Heart left ventricle (tissue), 16 donors: ENCODE results near the gene ADAT1. TPM values are rescaled to one million over a fixed set of nuclear protein-coding genes. Genes with fewer than 3 reads are reported as not detected.

Source experiments
- ATAC-seq, 4 donors: fragments of 200-7000 bp; cut with Tn5 transposase; one replicate each; pipeline ENCODE4 v1.9.1; 2020 to 2022; ENCODE audit warnings: moderate library complexity in 4 of 4, mild to moderate bottlenecking in 3 of 4, moderate number of reproducible peaks in 1 of 4
- DNase-seq, 5 donors: peaks; one replicate each; pipeline ENCODE4 v3.0.0-alpha.2; 2020
- H3K27ac ChIP-seq, 12 donors: fragments of 200-600 bp; sonication (generic) in 4 of 12; one replicate each; pipeline versions ENCODE4 v1.5.0 to v1.8.0; 2016 to 2022; ENCODE audit warnings: mild to moderate bottlenecking in 2 of 12
- H3K27me3 ChIP-seq, 9 donors: fragments of 200-600 bp; sonication (generic) in 2 of 9; one replicate each; pipeline versions ENCODE4 v1.5.1 to v1.8.0; 2016 to 2022; ENCODE audit warnings: mild to moderate bottlenecking in 3 of 9
- H3K36me3 ChIP-seq, 9 donors: fragments of 200-600 bp; sonication (generic) in 2 of 9; one replicate each; pipeline versions ENCODE4 v1.5.0 to v1.8.0; 2018 to 2022; ENCODE audit warnings: mild to moderate bottlenecking in 2 of 9
- H3K4me1 ChIP-seq, 12 donors: fragments of 200-600 bp; sonication (generic) in 4 of 12; one replicate each; pipeline versions ENCODE4 v1.5.0 to v1.8.0; 2016 to 2022; ENCODE audit warnings: mild to moderate bottlenecking in 3 of 12
- H3K4me3 ChIP-seq, 12 donors: fragments of 200-600 bp; sonication (generic) in 4 of 12; one replicate each; pipeline versions ENCODE4 v1.5.0 to v1.8.0; 2017 to 2022; ENCODE audit warnings: mild to moderate bottlenecking in 9 of 12, moderate library complexity in 4 of 12
- H3K9me3 ChIP-seq, 12 donors: fragments of 200-600 bp; sonication (generic) in 4 of 12; one replicate each; pipeline versions ENCODE4 v1.5.0 to v1.8.0; 2016 to 2022; ENCODE audit warnings: mild to moderate bottlenecking in 1 of 12
- POLR2A ChIP-seq, 2 donors: fragments of 450-650 bp; IDR thresholded peaks; one replicate each; pipeline ENCODE4 v1.6.1; 2017; ENCODE audit warnings: antibody characterized with exemption in 2 of 2, mild to moderate bottlenecking in 2 of 2, moderate library complexity in 2 of 2
- WGBS, 4 donors: extraction: QIAGEN DNeasy Blood & Tissue Kit in 2 of 4; methylation state at CpG; one replicate each; pipeline versions ENCODE4 v1.1.5 to v1.1.7; 2013 to 2018; 5-methylcytosine and 5-hydroxymethylcytosine counted together
- intact Hi-C, 10 donors: fragments of 100-400 bp; cut with DNase I; formaldehyde crosslinking; loops; one replicate each; pipeline versions ENCODE4 v1.11.1 to v1.14.2; 2022
- polyA plus RNA-seq, 2 donors: library from polyadenylated mRNA; stranded (reverse); fragments of 200-250 nt; gene quantifications; one replicate each; pipeline ENCODE4 v1.2.3, GENCODE V29; 2013
- total RNA-seq, 9 donors: library from RNA; depleted of rRNA in 2 of 9; stranded (reverse); fragments of >200 nt in 2 of 9; fragmentation: NEBNext Ultra II Directional in 3 of 9; extraction: Animal tissue kit (Norgen Biotek cat#: 25700) in 3 of 9; gene quantifications; one replicate each; pipeline versions ENCODE4 v1.1.0 to v1.2.4, GENCODE V29; 2016 to 2023
- TF ChIP-seq, protein P1 (sequence below), 12 donors: fragments of 200-600 bp; sonication (generic) in 4 of 12; IDR thresholded peaks; one replicate each; pipeline versions ENCODE4 v1.5.0 to v1.8.0; 2018 to 2022; ENCODE audit warnings: antibody characterized with exemption in 12 of 12, mild to moderate bottlenecking in 5 of 12
- donor health status: ischemic (EF 13 %, LVEDD 7.1; RV severe dilation, severe dysfunction).
- donor health status: healthy with polysubstance abuse.
- donor health status: DM: no; HTN: yes; CAD: no.
- donor health status: DM: no; HTN: no; CAD: no.
- donor health status: ischemic (EF 25% LVEDD 6.9; RV normal size, moderate dysfunction).
- donor health status: ischemic (EF 25% LVEDD 5.7; RV mildly dilated, moderate dysfunction).
- donor health status: healthy.
- donor health status: DM: yes; HTN: yes; CAD: no.
- donor health status: ischemic (EF 35%, LVEDD 5.7; RV mildly dilated, moderate dysfunction).
- donor health status: nonischemic (EF 11% LVEDD 7.7; RV severe dilation, severe dysfunction).
- donor health status: DM: yes; HTN: yes; CAD: no.
- donor health status: PGD.
- donor health status: ischemic (EF 29% LVEDD 5.4; RV normal size, mild dysfunction).
- donor health status: nonischemic (EF 23%, LVEDD 6.1; RV moderate dilation, normal function).

ADAT1 gene
- total and polyA plus RNA-seq, 11 donors = 8.0 to 37.5 (median 21.0) TPM

DNA sequence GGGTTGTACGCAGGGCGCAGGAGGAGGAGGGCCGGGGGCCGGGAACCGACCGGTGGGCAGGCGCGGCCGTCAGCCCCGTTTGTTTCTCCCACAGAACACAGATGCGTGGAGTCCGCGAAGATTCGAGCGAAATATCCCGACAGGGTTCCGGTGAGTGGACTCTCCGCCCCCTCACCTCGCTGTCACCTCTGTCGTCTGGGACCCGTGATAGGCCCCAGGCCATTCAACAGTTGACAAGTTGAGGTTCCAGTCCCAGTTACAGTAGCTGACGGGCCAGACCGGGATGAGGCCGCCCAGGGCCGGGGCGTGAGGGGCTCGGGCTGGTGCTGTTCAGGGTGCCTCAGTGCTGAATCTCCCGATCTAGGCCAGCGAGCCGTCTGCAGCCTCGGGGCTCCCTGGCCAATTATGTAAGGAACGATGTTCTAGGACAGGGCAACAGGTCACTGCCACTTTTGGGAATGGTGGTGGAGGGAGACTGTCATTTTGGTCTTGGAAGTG lies 56.3 kb downstream of the ADAT1 start:
- peaks cover 0 to 46% (median 42%) of the 10 kb centered on the region in 9 donors for H3K36me3 ChIP-seq
- no peaks in the 10 kb centered on the region for H3K27me3 ChIP-seq
- intact Hi-C loops = loop anchor here in 5 of 10 donors (1.0 to 10.0 kb wide), 3 partner anchors 11 to 58 kb away; partner anchors contain the start of genes ADAT1 (in 5 of the 5) and TMEM231 (in 1 of the 5)
- DNase-seq = peak in 2 of 5 donors; percentile 25 to 63
- peak overlapping the region; percentile 72 to 100 (median 92) for H3K4me3 ChIP-seq
- no peaks in the 10 kb centered on the region for H3K9me3 ChIP-seq
- H3K4me1 ChIP-seq = peaks cover 3 to 61% (median 52%) of the 10 kb centered on the region in 12 donors
- 0 to 3% (median 1%) methylated on average over 16 to 32 of the region's 32 CpGs for WGBS, 4 donors
- peak overlapping the region; percentile 59 to 95 (median 84) for H3K27ac ChIP-seq
- no peak for TF ChIP-seq POLR2A (IDR thresholded peaks at IDR 0.05)
- TF ChIP-seq, protein P1, sequence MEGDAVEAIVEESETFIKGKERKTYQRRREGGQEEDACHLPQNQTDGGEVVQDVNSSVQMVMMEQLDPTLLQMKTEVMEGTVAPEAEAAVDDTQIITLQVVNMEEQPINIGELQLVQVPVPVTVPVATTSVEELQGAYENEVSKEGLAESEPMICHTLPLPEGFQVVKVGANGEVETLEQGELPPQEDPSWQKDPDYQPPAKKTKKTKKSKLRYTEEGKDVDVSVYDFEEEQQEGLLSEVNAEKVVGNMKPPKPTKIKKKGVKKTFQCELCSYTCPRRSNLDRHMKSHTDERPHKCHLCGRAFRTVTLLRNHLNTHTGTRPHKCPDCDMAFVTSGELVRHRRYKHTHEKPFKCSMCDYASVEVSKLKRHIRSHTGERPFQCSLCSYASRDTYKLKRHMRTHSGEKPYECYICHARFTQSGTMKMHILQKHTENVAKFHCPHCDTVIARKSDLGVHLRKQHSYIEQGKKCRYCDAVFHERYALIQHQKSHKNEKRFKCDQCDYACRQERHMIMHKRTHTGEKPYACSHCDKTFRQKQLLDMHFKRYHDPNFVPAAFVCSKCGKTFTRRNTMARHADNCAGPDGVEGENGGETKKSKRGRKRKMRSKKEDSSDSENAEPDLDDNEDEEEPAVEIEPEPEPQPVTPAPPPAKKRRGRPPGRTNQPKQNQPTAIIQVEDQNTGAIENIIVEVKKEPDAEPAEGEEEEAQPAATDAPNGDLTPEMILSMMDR (IDR thresholded peaks at IDR 0.05) = no peak
- peak in 2 of 4 donors; percentile 12 to 31 for ATAC-seq

DNA sequence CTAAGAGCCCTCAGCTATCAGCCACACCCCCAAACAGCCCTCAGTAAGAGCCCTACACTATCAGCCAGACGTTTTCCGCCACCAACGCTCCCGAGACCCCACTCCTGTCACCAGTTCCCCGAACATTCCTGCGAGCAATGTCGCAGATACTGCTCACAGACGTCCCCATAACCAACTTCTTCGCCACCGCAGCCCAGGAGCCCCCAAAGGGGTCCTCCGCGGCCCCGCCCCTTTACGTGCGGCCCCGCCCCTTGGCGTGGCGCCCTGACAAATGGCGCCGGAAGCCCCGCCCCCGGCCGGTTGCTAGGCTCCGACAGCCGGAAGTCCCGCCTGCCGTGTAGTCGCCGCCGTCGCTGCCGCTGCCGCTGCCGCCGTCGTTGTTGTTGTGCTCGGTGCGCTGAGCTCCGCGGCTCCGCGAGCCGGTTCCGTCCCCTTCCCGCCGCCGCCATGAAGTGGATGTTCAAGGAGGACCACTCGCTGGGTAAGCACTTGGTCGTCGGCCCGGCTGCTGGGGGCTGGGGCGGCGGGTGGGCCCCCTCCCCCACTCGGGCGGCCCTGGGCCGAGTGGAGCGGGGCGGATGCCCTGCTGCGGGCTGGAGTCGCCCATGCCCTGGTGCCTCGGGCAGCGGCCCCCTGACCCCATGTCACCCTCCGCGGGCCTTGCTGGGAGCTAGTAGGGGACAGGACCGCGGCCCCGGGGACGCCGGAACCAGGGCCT lies 56.9 kb downstream of the ADAT1 start, which contains the start of gene GABARAPL2:
Gene GABARAPL2, plus strand, starts transcription at position 340 of the 718 bp plus-strand sequence. Its CDS starts 108 bp downstream, at position 448.
- H3K36me3 ChIP-seq = peaks cover 0 to 40% (median 36%) of the 10 kb centered on the region in 9 donors
- H3K4me3 ChIP-seq = peak within 1 kb of the TSS; percentile 72 to 100 (median 92)
- H3K9me3 ChIP-seq = no peaks in the 10 kb centered on the region
- WGBS, 4 donors = 0 to 1% (median 0%) methylated on average over 15 to 69 of the region's 69 CpGs
- ATAC-seq (peak; percentile 74 to 94 (median 93)), DNase-seq (peak; percentile 83 to 95 (median 87))
- peak; percentile 77 to 90 for TF ChIP-seq POLR2A (IDR thresholded peaks at IDR 0.05)
- TF ChIP-seq, protein P1 (IDR thresholded peaks at IDR 0.05) = no peak
- H3K4me1 ChIP-seq = peaks cover 3 to 55% (median 48%) of the 10 kb centered on the region in 12 donors
- intact Hi-C loops = loop anchor here in 5 of 10 donors (1.0 to 10.0 kb wide), 3 partner anchors 10 to 59 kb away; partner anchors contain the start of genes ADAT1 (in 5 of the 5) and TMEM231 (in 1 of the 5)
- peak within 1 kb of the TSS; percentile 59 to 95 (median 84) for H3K27ac ChIP-seq
- no peaks in the 10 kb centered on the region for H3K27me3 ChIP-seq

DNA sequence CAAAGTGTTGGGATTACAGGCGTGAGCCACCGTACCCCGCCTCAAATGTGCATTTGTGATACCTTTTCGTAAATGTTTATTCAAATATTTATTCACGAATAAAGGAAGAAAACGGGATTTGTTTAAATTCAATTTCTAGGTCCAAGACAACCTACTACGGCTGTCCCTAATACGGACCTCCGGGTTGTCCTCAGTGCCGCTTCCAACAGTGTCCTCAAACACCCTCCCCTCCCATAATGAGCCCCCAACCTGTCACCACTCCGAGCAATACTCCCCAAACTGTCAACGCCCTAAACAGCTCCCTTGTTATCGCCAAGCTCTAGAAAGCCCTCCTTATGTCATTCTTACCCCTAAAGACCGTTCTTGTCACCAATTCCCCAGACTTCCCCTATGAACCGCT lies 57.4 kb downstream of the ADAT1 start:
- 21 to 24% (median 22%) methylated on average over 15 of the region's 15 CpGs for WGBS, 4 donors
- TF ChIP-seq POLR2A (IDR thresholded peaks at IDR 0.05) = no peak
- TF ChIP-seq, protein P1 (IDR thresholded peaks at IDR 0.05) = no peak
- H3K27ac ChIP-seq = peak overlapping the region in 11 of 12 donors; percentile 71 to 95 (median 84)
- peak overlapping the region; percentile 72 to 100 (median 92) for H3K4me3 ChIP-seq
- DNase-seq (no peak), ATAC-seq (peak in 3 of 4 donors; percentile 22 to 41 (median 38))
- no peaks in the 10 kb centered on the region for H3K9me3 ChIP-seq
- peaks cover 0 to 49% (median 43%) of the 10 kb centered on the region in 12 donors for H3K4me1 ChIP-seq
- peaks cover 0 to 34% (median 30%) of the 10 kb centered on the region in 9 donors for H3K36me3 ChIP-seq
- no peaks in the 10 kb centered on the region for H3K27me3 ChIP-seq
- intact Hi-C loops = loop anchor here in 5 of 10 donors (1.0 to 10.0 kb wide), 3 partner anchors 9 to 59 kb away; partner anchors contain the start of genes ADAT1 (in 5 of the 5) and TMEM231 (in 1 of the 5)
